Spleen (tissue), 11 donors: ENCODE results near the gene ZNF775. TPM values are rescaled to one million over a fixed set of nuclear protein-coding genes. Genes with fewer than 3 reads are reported as not detected.

ENCODE experiments used
- DNase-seq: peaks from one replicate; pipeline ENCODE4 v3.0.0-alpha.2; 2020
- H3K27ac ChIP-seq, 8 donors: fragments of 200-600 bp; sonication (generic) in 7 of 8; 1 replicate in 4 of 8; 2 replicates in 4 of 8; pipeline versions ENCODE4 v1.5.0 to v1.8.0; 2016 to 2021; ENCODE audit warnings: inconsistent platforms in 4 of 8, mild to moderate bottlenecking in 4 of 8, moderate library complexity in 1 of 8
- H3K27me3 ChIP-seq, 7 donors: fragments of 200-600 bp; sonication (generic) in 6 of 7; replicated peaks in 1 of 7; 1 replicate in 4 of 7; 2 replicates in 3 of 7; pipeline versions ENCODE4 v1.5.0 to v1.8.0; 2016 to 2021; ENCODE audit warnings: inconsistent platforms in 3 of 7, mild to moderate bottlenecking in 1 of 7
- H3K36me3 ChIP-seq, 6 donors: fragments of 200-600 bp; sonication (generic) in 5 of 6; 1 replicate in 4 of 6; 2 replicates in 2 of 6; pipeline versions ENCODE4 v1.5.0 to v1.8.0; 2016 to 2021; ENCODE audit warnings: inconsistent platforms in 2 of 6
- H3K4me1 ChIP-seq, 6 donors: fragments of 200-600 bp; sonication (generic) in 5 of 6; 1 replicate in 3 of 6; 2 replicates in 3 of 6; pipeline versions ENCODE4 v1.5.0 to v1.8.0; 2016 to 2021; ENCODE audit warnings: inconsistent platforms in 3 of 6
- H3K4me3 ChIP-seq, 8 donors: fragments of 200-600 bp; sonication (generic) in 7 of 8; 1 replicate in 4 of 8; 2 replicates in 4 of 8; pipeline versions ENCODE4 v1.5.0 to v1.8.0; 2016 to 2021; ENCODE audit warnings: inconsistent platforms in 4 of 8, mild to moderate bottlenecking in 4 of 8, moderate library complexity in 2 of 8
- H3K9me3 ChIP-seq, 8 donors: fragments of 200-600 bp; sonication (generic) in 7 of 8; 1 replicate in 4 of 8; 2 replicates in 4 of 8; pipeline versions ENCODE4 v1.5.0 to v1.8.0; 2016 to 2021; ENCODE audit warnings: inconsistent platforms in 4 of 8
- POLR2A ChIP-seq, 3 donors: fragments of 450-650 bp; IDR thresholded peaks; one replicate each; pipeline ENCODE4 v1.5.1; 2017; ENCODE audit warnings: antibody characterized with exemption in 3 of 3, mild to moderate bottlenecking in 1 of 3
- POLR2AphosphoS5 ChIP-seq, 3 donors: sonication (generic); formaldehyde crosslinking; IDR thresholded peaks; one replicate each; pipeline ENCODE4 v1.5.1; 2017; ENCODE audit warnings: antibody characterized with exemption in 3 of 3
- WGBS, 5 donors: extraction: QIAGEN DNeasy Blood & Tissue Kit in 3 of 5; methylation state at CpG; one replicate each; pipeline versions ENCODE4 v1.1.5 to v1.1.7; 2013 to 2018; 5-methylcytosine and 5-hydroxymethylcytosine counted together
- intact Hi-C: fragments of 100-400 bp; cut with DNase I; formaldehyde crosslinking; loops from one replicate; pipeline ENCODE4 v1.15.0; 2023; ENCODE audit warnings: low total_unique reads
- polyA plus RNA-seq, 3 donors: library from polyadenylated mRNA; stranded (reverse); fragments of 200-250 nt; gene quantifications; one replicate each; pipeline ENCODE4 v1.2.1, GENCODE V29; 2013
- total RNA-seq, 7 donors: library from RNA; depleted of rRNA in 3 of 7; stranded (reverse); fragments of >200 nt in 3 of 7; fragmentation: NEBNext Ultra II Directional in 4 of 7; extraction: Animal tissue kit (Norgen Biotek cat#: 25700) in 4 of 7; gene quantifications; one replicate each; pipeline versions ENCODE4 v1.1.0 to v1.2.1, GENCODE V29; 2016 to 2021
- TF ChIP-seq, protein P1 (sequence below), 11 experiments: fragments of 200-600 bp in 7 of 11; fragments of 450-650 bp in 4 of 11; sonication (generic) in 4 of 11; IDR thresholded peaks in 8 of 11; conservative IDR thresholded peaks in 3 of 11; 1 replicate in 7 of 11; 2 replicates in 4 of 11; pipeline versions ENCODE4 v1.4.0 to v1.8.0; 2016 to 2021; ENCODE audit warnings: antibody characterized with exemption in 11 of 11, inconsistent platforms in 4 of 11, mild to moderate bottlenecking in 1 of 11
- donor health status: healthy with polysubstance abuse.
- donor health status: DM: no; HTN: no; CAD: no; lungs with moderate emphysema.
- donor health status: DM: no; HTN: no; CAD: no.
- donor health status: Bipolar disorder and iron deficiency.
- donor health status: healthy.
- donor health status: DM: no; HTN: no; CAD: no.
- donor health status: DM: yes; HTN: yes; CAD: no.

ZNF775 gene
- total and polyA plus RNA-seq, 10 donors = 2.0 to 5.7 (median 4.2) TPM

- DNase-seq = no peak
- Histone ChIP-seq H3K9me3 (peaks cover 0 to under 1% (median 0%) of the 10 kb centered on the region in 8 donors), H3K4me1 (peaks cover 0 to 53% (median 27%) of the 10 kb centered on the region in 6 donors), H3K27ac (peak overlapping the region in 2 of 8 donors; percentile 14 to 18), H3K4me3 (no peak overlapping the region), H3K36me3 (peaks cover 0 to 31% (median 14%) of the 10 kb centered on the region in 6 donors), H3K27me3 (peaks cover 0 to 32% (median 18%) of the 10 kb centered on the region in 7 donors)
- TF ChIP-seq POLR2AphosphoS5 (IDR thresholded peaks at IDR 0.05) = peak in 1 of 3 donors; percentile 10
- TF ChIP-seq, protein P1, sequence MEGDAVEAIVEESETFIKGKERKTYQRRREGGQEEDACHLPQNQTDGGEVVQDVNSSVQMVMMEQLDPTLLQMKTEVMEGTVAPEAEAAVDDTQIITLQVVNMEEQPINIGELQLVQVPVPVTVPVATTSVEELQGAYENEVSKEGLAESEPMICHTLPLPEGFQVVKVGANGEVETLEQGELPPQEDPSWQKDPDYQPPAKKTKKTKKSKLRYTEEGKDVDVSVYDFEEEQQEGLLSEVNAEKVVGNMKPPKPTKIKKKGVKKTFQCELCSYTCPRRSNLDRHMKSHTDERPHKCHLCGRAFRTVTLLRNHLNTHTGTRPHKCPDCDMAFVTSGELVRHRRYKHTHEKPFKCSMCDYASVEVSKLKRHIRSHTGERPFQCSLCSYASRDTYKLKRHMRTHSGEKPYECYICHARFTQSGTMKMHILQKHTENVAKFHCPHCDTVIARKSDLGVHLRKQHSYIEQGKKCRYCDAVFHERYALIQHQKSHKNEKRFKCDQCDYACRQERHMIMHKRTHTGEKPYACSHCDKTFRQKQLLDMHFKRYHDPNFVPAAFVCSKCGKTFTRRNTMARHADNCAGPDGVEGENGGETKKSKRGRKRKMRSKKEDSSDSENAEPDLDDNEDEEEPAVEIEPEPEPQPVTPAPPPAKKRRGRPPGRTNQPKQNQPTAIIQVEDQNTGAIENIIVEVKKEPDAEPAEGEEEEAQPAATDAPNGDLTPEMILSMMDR (IDR thresholded peaks at IDR 0.05 in 8 of 11, conservative IDR thresholded peaks at IDR 0.05 in 3 of 11) = no peak
- 54 to 86% (median 74%) methylated on average over 8 to 11 of the region's 11 CpGs for WGBS, 5 donors
- intact Hi-C loops = no loop called here
These were observed 40.8 kb upstream of the ZNF775 start for GRCh38 chr7:150338166-150338829.

DNA sequence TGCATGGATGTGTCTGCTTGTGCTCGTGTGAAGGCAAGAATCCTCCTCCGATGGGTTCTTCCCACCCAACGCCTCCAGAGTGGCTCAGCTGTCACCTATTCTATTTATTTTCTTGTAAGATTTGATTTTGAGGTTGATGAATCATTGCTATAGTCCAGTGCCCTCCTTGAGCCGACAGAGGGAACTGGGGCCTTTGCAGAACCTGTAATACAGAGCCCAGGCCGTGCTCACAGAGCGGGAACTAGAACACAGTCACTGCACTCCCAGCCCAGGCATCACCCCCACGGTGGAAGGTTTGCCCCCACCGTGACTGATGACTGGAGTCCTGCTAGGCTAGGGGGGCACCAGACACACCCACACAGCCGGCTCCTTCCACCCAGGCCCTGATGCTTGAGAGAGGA lies 39.7 kb upstream of the ZNF775 start:
- TF ChIP-seq POLR2A (IDR thresholded peaks at IDR 0.05) = no peak
- TF ChIP-seq, protein P1 (IDR thresholded peaks at IDR 0.05 in 8 of 11, conservative IDR thresholded peaks at IDR 0.05 in 3 of 11) = no peak
- no peak for TF ChIP-seq POLR2AphosphoS5 (IDR thresholded peaks at IDR 0.05)
- intact Hi-C loops = no loop called here
- peak overlapping the region in 4 of 8 donors; percentile 1 to 82 (median 41) for H3K27ac ChIP-seq
- H3K4me3 ChIP-seq = peak overlapping the region in 5 of 8 donors; percentile 16 to 62 (median 40)
- DNase-seq = no peak
- H3K9me3 ChIP-seq = peaks cover 0 to 11% (median 7%) of the 10 kb centered on the region in 8 donors
- peaks cover 0 to 32% (median 18%) of the 10 kb centered on the region in 7 donors for H3K27me3 ChIP-seq
- WGBS, 5 donors = 44 to 54% (median 47%) methylated on average over 6 to 9 of the region's 9 CpGs
- peaks cover 0 to 53% (median 27%) of the 10 kb centered on the region in 6 donors for H3K4me1 ChIP-seq
- peaks cover 0 to 23% (median 13%) of the 10 kb centered on the region in 6 donors for H3K36me3 ChIP-seq

- H3K4me3 ChIP-seq = peak overlapping the region in 6 of 8 donors; percentile 16 to 62 (median 38)
- no peak for DNase-seq
- 31 to 81% (median 34%) methylated on average over 10 to 39 of the region's 39 CpGs for WGBS, 5 donors
- H3K36me3 ChIP-seq = peaks cover 0 to 23% (median 13%) of the 10 kb centered on the region in 6 donors
- H3K27ac ChIP-seq = peak overlapping the region; percentile 1 to 82 (median 76)
- H3K9me3 ChIP-seq = peaks cover 0 to 19% (median 11%) of the 10 kb centered on the region in 8 donors
- TF ChIP-seq POLR2AphosphoS5 (IDR thresholded peaks at IDR 0.05) (peak; percentile 26 to 65 (median 63)), POLR2A (IDR thresholded peaks at IDR 0.05) (no peak)
- TF ChIP-seq, protein P1 (IDR thresholded peaks at IDR 0.05 in 8 of 11, conservative IDR thresholded peaks at IDR 0.05 in 3 of 11) = no peak
- intact Hi-C loops = no loop called here
- H3K27me3 ChIP-seq = peaks cover 0 to 32% (median 18%) of the 10 kb centered on the region in 7 donors
- peaks cover 0 to 49% (median 27%) of the 10 kb centered on the region in 6 donors for H3K4me1 ChIP-seq
These were observed 38.9 kb upstream of the ZNF775 start for GRCh38 chr7:150340024-150340749.
